OCI-M2 (cell line): Measurements from ENCODE around the gene B4GALT3.

Source experiments
- DNase-seq: peaks from one replicate; lab custom pipeline; 2025; ENCODE audit not compliant: unreplicated experiment; lab: John Stamatoyannopoulos, UW

B4GALT3 gene

GRCh38 chr1:161206411-161207140 is 29.3 kb upstream of the B4GALT3 start:
- no peak for DNase-seq

- peak; percentile 82 for DNase-seq
Measured at GRCh38 chr1:161201836-161202712, 24.8 kb upstream of the B4GALT3 start, which contains the start of gene NDUFS2. TSS of gene NDUFS2 (plus strand) at chr1:161202367. CDS start at chr1:161202386, 19 bp downstream.

GRCh38 chr1:161200992-161201835 is 23.9 kb upstream of the B4GALT3 start:
- no peak for DNase-seq

DNA sequence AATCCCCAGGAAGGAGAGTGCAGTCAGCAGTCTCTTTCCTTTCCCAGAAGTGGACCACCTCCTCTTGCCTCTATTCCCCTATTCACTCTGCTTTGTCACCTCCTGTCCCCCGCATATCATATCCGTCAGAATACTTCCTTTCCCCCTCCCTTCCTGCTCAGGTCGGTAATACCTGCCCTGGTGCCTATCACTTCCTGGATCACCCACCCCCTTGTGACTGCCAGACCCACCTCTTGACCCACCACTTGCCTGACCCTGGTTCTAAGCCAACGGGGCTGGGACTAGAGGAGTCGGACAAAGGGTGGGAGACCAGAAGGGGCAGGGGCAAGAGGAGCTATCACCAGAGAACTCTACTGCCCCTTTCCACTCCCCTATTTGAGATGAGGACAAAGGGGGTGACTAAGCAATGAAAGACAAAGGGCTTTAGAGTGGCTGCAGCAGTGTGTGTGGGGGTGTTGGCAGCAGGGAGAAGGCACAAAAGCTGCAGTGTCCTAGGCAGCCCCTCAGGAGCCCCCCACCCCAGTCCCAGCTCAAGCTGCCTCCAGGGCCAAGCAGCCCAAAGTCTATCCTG is 23.2 kb upstream of the B4GALT3 start:
- no peak for DNase-seq

GRCh38 chr1:161199506-161200139 is 22.3 kb upstream of the B4GALT3 start:
- DNase-seq = no peak

DNA sequence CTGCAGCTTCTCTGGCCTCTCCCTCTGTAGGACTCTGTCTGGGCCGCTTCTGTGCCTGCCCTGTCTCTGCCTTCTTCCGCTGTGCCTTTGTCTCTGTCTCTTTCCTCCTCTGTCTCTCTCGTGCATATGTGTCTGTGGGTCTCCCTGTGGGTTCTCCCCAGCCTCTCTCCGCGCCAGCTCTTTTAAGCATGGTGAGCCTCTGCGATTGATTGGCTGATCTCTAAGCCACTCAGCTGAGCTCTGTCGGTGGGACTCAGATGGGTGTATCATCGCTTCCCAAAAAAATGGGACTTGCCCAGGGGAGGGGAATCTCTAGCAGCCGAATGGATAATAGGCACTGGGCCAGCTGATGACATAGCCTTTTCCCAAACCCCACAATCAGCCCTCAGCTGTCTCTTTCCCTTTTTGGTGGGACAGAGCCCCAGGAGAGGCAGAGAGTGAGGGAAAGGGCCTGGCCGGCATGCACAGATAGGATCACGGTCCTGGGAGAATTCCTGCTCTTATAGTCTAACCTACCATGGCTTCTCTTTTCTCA is 21.7 kb upstream of the B4GALT3 start, which contains the start of gene ADAMTS4:
Gene ADAMTS4 (minus strand): TSS at position 158 of the 535 bp plus-strand sequence. CDS start 427 bp downstream, outside the sequence.
- no peak for DNase-seq

GRCh38 chr1:161198194-161198896 is 21.0 kb upstream of the B4GALT3 start:
- no peak for DNase-seq

- DNase-seq = no peak
Measured at GRCh38 chr1:161197560-161198193, 20.4 kb upstream of the B4GALT3 start.

DNA sequence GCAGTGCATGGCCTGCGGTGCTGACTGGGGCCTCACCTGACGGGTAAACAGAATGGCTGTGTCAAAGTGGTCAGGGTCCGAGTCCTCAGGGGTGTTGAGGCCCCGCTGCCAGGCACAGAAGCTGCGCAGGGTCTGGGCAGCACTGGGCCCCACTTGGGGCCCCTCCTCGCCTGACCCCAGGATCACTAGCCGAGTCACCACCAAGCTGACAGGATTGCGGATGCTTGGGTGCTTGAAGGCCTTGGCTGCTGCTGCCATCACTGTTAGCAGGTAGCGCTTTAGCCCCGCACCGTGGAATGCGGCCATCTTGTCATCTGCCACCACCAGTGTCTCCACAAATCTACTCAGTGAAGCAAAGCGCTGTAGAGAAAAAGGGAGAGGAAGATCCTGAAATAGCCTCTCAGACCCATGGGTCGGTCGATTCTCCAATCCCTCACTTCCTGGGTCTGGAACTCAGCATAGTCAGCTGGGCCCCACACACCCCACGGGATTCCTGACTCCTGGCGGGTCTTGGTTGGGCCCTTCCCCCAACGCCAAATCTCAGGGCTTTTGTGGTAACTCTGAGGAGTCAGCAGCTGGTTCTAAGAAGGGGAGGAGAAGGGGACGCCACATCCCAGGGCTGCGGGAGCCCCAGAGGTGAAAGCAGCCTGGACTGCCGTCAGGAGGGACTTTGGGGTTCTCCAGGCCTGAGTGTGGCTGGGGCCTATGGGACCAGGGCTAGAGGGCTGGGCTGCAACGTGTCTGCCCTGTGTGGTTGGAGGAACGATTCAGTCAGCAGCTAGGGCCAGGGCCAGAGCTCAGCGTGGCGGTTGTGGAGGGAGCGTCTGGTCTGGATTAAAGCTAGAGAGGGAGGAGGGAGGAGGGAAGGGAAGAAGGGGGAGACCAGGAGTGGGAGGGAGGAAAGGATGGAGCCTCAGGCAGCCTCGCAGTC is 19.5 kb upstream of the B4GALT3 start:
- no peak for DNase-seq

GRCh38 chr1:161196111-161196510 is 18.8 kb upstream of the B4GALT3 start:
- no peak for DNase-seq

GRCh38 chr1:161195171-161195570 is 17.9 kb upstream of the B4GALT3 start:
- DNase-seq = no peak

- no peak for DNase-seq
Measured at GRCh38 chr1:161193561-161194235, 16.4 kb upstream of the B4GALT3 start.

- DNase-seq = no peak
Measured at GRCh38 chr1:161192476-161193465, 15.5 kb upstream of the B4GALT3 start.

GRCh38 chr1:161191971-161192370 is 14.7 kb upstream of the B4GALT3 start:
- DNase-seq = no peak

DNA sequence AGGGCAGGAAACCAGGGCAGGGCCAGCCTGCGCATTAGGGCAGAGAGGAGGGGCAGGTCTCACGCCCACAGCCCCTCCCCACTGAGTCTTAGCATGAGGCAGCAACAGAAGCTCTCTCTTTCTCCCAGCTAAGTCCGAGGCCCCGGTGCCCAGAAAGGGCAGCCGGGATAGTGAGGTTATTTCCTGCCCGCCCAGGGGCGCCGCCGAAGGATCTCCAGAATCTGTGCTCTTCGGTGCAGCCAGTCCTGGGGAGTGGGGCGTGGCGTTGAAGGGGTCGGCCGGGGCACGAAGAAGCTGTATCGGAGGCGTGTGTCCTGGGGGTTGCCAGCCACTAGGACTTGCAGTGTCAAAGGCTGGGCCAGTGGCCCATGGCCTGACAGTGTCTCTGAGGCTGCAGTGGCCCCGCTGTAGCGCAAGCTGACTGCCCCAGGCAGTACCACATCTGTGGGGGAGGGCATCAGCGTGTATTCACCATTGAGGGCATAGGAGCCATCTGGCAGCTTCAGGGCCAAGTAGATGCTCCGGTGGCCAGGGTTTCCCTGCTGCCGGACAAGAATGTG is 13.7 kb upstream of the B4GALT3 start:
- no peak for DNase-seq

DNA sequence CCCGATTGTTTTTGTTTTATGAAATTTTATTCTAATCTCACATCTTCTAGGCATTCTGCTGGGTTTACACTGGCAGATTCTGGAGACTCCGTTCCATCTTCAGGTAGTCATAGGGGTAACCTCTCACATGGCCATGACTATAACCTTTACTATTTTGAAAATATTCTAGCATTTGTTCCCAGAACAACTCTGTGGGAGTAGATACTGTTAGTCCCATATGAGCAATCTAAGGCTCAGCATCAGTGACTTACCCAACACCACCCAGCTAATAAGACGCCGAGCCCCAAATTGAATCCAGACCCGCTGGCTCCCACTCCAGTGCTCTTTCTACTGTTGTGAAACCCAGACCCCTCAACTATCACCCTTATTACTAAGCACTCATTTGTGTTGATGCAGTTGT is 11.7 kb upstream of the B4GALT3 start:
- DNase-seq = no peak
